GM12878 (cell line): Measurements from ENCODE around the gene FARS2. TPM values are rescaled to one million over a fixed set of nuclear protein-coding genes. Genes with fewer than 3 reads are reported as not detected.
"Not testable (repeated sequence)": the region's sequence is repeated elsewhere in the genome, so short reads cannot be mapped to it uniquely, and the experiment has no call there.

ENCODE experiments used
- ATAC-seq: fragments of 200-7000 bp; cut with Tn5 transposase; 3 replicates; pipeline ENCODE4 v1.9.1; 2020; ENCODE audit warnings: mild to moderate bottlenecking, moderate library complexity
- BruUV-seq: library from RNA; stranded (reverse); fragments of 400-500 nt; replicated peaks from 2 replicates; lab custom pipeline; 2021; lab: Mats Ljungman, UMichigan
- CTCF ChIA-PET: fragments of 300-600 bp; sonication (Branson Sonifier 250); formaldehyde crosslinking; extraction: SDS; loops from one replicate; lab custom pipeline; 2021; ENCODE audit warnings: inconsistent platforms; lab: Yijun Ruan, JAX
- POLR2A ChIA-PET: fragments of 350-600 bp; formaldehyde crosslinking; extraction: SDS; loops from one replicate; lab custom pipeline; 2021; ENCODE audit warnings: inconsistent platforms; lab: Charles Lee
- RAD21 ChIA-PET: fragments of 300-600 bp; sonication (Branson Sonifier 250); formaldehyde crosslinking; loops from one replicate; lab custom pipeline; 2023; ENCODE audit warnings: antibody characterized with exemption; ENCODE audit not compliant: unreplicated experiment; lab: Charles Lee
- SMC1A ChIA-PET: fragments of 300-600 bp; sonication (Branson Sonifier 250); formaldehyde crosslinking; loops from one replicate; lab custom pipeline; 2023; ENCODE audit not compliant: unreplicated experiment, uncharacterized antibody; lab: Charles Lee
- DNase-seq: peaks from one replicate; pipeline ENCODE4 v3.0.0-alpha.2; 2011; ENCODE audit warnings: low read depth, low spot score
- FAIRE-seq: peaks from 3 replicates; lab custom pipeline; 2011; peaks lifted over from hg19 to GRCh38; lab: Jason Lieb, UNC
- H2AFZ ChIP-seq: 2 replicates; pipeline ENCODE4 v1.6.0; 2011; ENCODE audit warnings: low read depth, low read length, control low read depth; ENCODE audit not compliant: control insufficient read depth
- H3K27ac ChIP-seq: 2 replicates; pipeline ENCODE4 v1.5.1; 2011; ENCODE audit warnings: control low read depth; ENCODE audit not compliant: control insufficient read depth, insufficient read depth
- H3K27me3 ChIP-seq, 2 experiments: replicated peaks in 1 of 2; 2 replicates each; pipeline versions ENCODE4 v1.6.0 to v1.6.1; 2011; ENCODE audit warnings: low read length in 1 of 2; ENCODE audit not compliant: control insufficient read depth in 2 of 2, insufficient read depth in 2 of 2
- H3K36me3 ChIP-seq, 2 experiments: 2 replicates each; pipeline ENCODE4 v1.5.1; 2011; ENCODE audit warnings: low read length in 1 of 2; ENCODE audit not compliant: control insufficient read depth in 2 of 2, insufficient read depth in 2 of 2
- H3K4me1 ChIP-seq: 2 replicates; pipeline ENCODE4 v1.6.1; 2011; ENCODE audit warnings: mild to moderate bottlenecking, low read length, moderate library complexity, mixed read lengths; ENCODE audit not compliant: control insufficient read depth, insufficient read depth
- H3K4me2 ChIP-seq: 2 replicates; pipeline ENCODE4 v1.6.0; 2011; ENCODE audit warnings: control low read depth; ENCODE audit not compliant: control insufficient read depth, insufficient read depth
- H3K4me3 ChIP-seq: fragments of 200-600 bp; sonication (generic); 2 replicates; pipeline ENCODE4 v1.5.1; 2016
- H3K79me2 ChIP-seq: 2 replicates; pipeline ENCODE4 v1.6.0; 2011; ENCODE audit warnings: low read length; ENCODE audit not compliant: control insufficient read depth, insufficient read depth
- H3K9ac ChIP-seq: 2 replicates; pipeline ENCODE4 v1.8.0; 2011; ENCODE audit warnings: low read length, control low read depth, mixed read lengths; ENCODE audit not compliant: control insufficient read depth, insufficient read depth
- H3K9me3 ChIP-seq: replicated peaks from 3 replicates; pipeline ENCODE4 v1.5.1; 2011; ENCODE audit warnings: mild to moderate bottlenecking, low read length; ENCODE audit not compliant: control insufficient read depth, insufficient read depth
- H4K20me1 ChIP-seq: 2 replicates; pipeline ENCODE4 v1.6.0; 2011; ENCODE audit not compliant: control insufficient read depth, insufficient read depth
- EED ChIP-seq: sonication (generic); IDR thresholded peaks from 2 replicates; pipeline ENCODE4 v1.6.1; 2016; ENCODE audit warnings: antibody characterized with exemption, low read depth
- IKZF1 ChIP-seq: fragments of 450-650 bp; conservative IDR thresholded peaks from 2 replicates; pipeline ENCODE4 v1.6.1; 2017; ENCODE audit warnings: antibody characterized with exemption, mild to moderate bottlenecking
- TCF12 ChIP-seq: IDR thresholded peaks from 2 replicates; pipeline ENCODE4 v1.6.1; 2011; ENCODE audit warnings: low read depth, mild to moderate bottlenecking, low read length
- WGBS: methylation state at CpG from one replicate; pipeline ENCODE4 v1.1.6; 2016; ENCODE audit warnings: low lambda C conversion rate; ENCODE audit not compliant: insufficient replicate concordance, insufficient coverage; ENCODE audit errors: missing lambda C conversion rate; 5-methylcytosine and 5-hydroxymethylcytosine counted together
- in situ Hi-C: fragments of 300-500 bp; cut with MboI; formaldehyde crosslinking; loops from 9 replicates; pipeline ENCODE4 v1.14.3; 2018; ENCODE audit warnings: mixed read lengths
- intact Hi-C: fragments of 100-400 bp; cut with micrococcal nuclease; formaldehyde crosslinking; loops from one replicate; pipeline ENCODE4 v1.14.2; 2022; ENCODE audit not compliant: unreplicated experiment
- polyA plus RNA-seq, 11 experiments: library from polyadenylated mRNA; depleted of rRNA in 4 of 11; unstranded in 6 of 11; stranded (reverse) in 5 of 11; fragments of >200 nt; fragmentation: Nextera tagmentation in 4 of 11; fragmentation: Illumina TruSeq in 1 of 11; extraction: Ambion mirVana in 4 of 11; extraction: Trizol in 1 of 11; gene quantifications; 1 replicate in 1 of 11; 2 replicates in 10 of 11; pipeline versions ENCODE4 v1.2.1 to v1.2.3, GENCODE V29; 2011 to 2016; ENCODE audit warnings: inconsistent platforms in 2 of 11, missing spikeins in 2 of 11, low read depth in 1 of 11
- total RNA-seq, 4 experiments: library from RNA; depleted of rRNA in 3 of 4; stranded (reverse); fragments of >200 nt in 3 of 4; fragmentation: Illumina TruSeq in 1 of 4; extraction: Trizol in 1 of 4; gene quantifications; 2 replicates each; pipeline versions ENCODE4 v1.2.1 to v1.2.3, GENCODE V29; 2013 to 2021

Gene FARS2
- total and polyA plus RNA-seq, 10 of the 15 experiments (the other 5 are each of a cell fraction or from before 2014, with no cell fraction given), result 16.8 to 46.7 (median 25.6) TPM

DNA sequence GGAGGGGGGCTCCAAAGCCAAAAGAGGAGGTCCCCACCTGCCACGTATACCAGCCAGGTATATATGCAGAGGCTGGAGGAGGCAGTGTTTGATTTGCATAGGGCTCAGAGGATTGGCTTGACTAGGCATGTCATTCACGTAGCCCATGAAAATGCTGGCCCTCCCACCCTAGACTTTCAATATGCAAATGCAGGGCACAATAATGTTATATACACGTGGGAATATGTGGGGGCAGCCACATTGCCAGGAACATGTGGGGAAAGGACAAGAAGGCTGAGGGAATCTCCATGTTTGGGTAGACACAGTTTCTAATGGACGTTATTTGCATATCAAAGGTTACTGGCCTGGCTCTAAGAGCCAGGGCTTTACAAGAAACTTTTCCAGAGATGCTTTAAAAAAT, 301.8 kb downstream of the FARS2 start:
- ChIA-PET CTCF (no interaction called here), POLR2A (no interaction called here), SMC1A (interaction anchor here (2.8 kb wide), 1 partner anchor 44 kb away, joined by 11 read pairs; no protein-coding TSS in a partner anchor), RAD21 (no interaction called here)
- Histone ChIP-seq H3K9me3 (peaks cover 5% of the 10 kb centered on the region; the same call in 2 of the 3 replicates), H3K4me1 (peaks cover 32% of the 10 kb centered on the region), H3K4me2 (no peak overlapping the region), H3K27ac (no peak overlapping the region), H3K27me3 (no peaks in the 10 kb centered on the region), H3K79me2 (no peaks in the 10 kb centered on the region), H3K4me3 (no peak overlapping the region), H3K9ac (no peak overlapping the region), H2AFZ (no peak overlapping the region), H3K36me3 (no peaks in the 10 kb centered on the region), H4K20me1 (no peaks in the 10 kb centered on the region)
- ATAC-seq (no peak), DNase-seq (no peak), FAIRE-seq (no peak)
- 73% methylated on average over 4 of the region's 4 CpGs for WGBS
- intact Hi-C loops, result no loop called here
- in situ Hi-C loops, result no loop called here
- TF ChIP-seq TCF12, result no peak
- BruUV-seq, result no TSS peak

DNA sequence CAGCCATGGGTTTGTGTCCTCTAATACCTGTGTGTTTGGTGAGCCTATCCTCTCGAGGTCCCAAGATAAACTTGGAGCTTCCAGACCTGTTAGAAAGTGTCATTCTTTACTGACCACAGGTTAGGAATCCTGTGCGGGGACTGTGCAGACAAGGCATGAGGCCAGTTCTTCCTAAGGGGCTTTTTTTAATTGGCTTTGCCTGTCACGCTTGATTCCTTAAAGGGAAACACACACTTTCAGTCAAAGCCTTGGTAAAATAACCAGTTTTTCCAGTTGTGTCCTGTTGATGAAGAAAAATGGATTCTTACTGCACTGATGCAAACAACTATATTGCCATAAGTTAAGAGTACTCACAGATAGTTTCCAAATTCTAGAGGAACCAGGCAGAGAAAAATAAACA, 303.4 kb downstream of the FARS2 start:
- in situ Hi-C loops, BruUV-seq, H3K9me3 ChIP-seq, POLR2A ChIA-PET, FAIRE-seq, DNase-seq, H3K9ac ChIP-seq, H3K79me2 ChIP-seq, ATAC-seq, H3K36me3 ChIP-seq, H4K20me1 ChIP-seq, H3K27me3 ChIP-seq: not testable (repeated sequence)
- peak overlapping the region; percentile 72 for H3K27ac ChIP-seq
- intact Hi-C loops, result loop anchor here (5.0 kb wide), 1 partner anchor 57 kb away; no protein-coding TSS in a partner anchor
- peak; percentile 42; the same call in 1 of the 2 replicates for TF ChIP-seq EED
- TF ChIP-seq IKZF1, result 0 out of 2 replicates have a peak, but pooled peaks have one; percentile 20
- H3K4me2 ChIP-seq, result peak overlapping the region; percentile 60
- ChIA-PET SMC1A (interaction anchor here (0.9 to 4.3 kb wide), 7 partner anchors 9 to 981 kb away, joined by 3 to 44 read pairs (median 4); no protein-coding TSS in a partner anchor), CTCF (interaction anchor here (1.0 kb wide), 2 partner anchors 94 to 108 kb away, joined by 3 read pairs; no protein-coding TSS in a partner anchor), RAD21 (interaction anchor here (0.8 to 0.9 kb wide), 2 partner anchors 57 to 160 kb away, joined by 3 to 5 read pairs; no protein-coding TSS in a partner anchor)
- peak overlapping the region; percentile 45 for H2AFZ ChIP-seq
- 89% methylated on average over 3 of the region's 3 CpGs for WGBS
- H3K4me1 ChIP-seq, result peaks cover 40% of the 10 kb centered on the region
- peak overlapping the region; percentile 1; the same call in 1 of the 2 replicates for H3K4me3 ChIP-seq
